GM12891 (cell line): ENCODE results near the gene DRD5. TPM values are rescaled to one million over a fixed set of nuclear protein-coding genes. Genes with fewer than 3 reads are reported as not detected.
A peak's percentile ranks its signal among the peaks of the same experiment; 100 is the strongest.
"Not testable (repeated sequence)": the region's sequence is repeated elsewhere in the genome, so short reads cannot be mapped to it uniquely, and the experiment has no call there.

Experiments used
- DNase-seq: peaks from one replicate; pipeline ENCODE4 v3.0.0; 2011; ENCODE audit warnings: low spot score; ENCODE audit not compliant: insufficient read length
- FAIRE-seq: peaks from 2 replicates; lab custom pipeline; 2011; peaks lifted over from hg19 to GRCh38; lab: Jason Lieb, UNC
- PAX5 ChIP-seq: IDR thresholded peaks from 2 replicates; pipeline ENCODE4 v1.6.1; 2011; ENCODE audit warnings: low read length, moderate library complexity, mild to moderate bottlenecking; ENCODE audit not compliant: insufficient read depth, severe bottlenecking
- POLR2A ChIP-seq: IDR thresholded peaks from 2 replicates; pipeline ENCODE4 v1.6.1; 2011; ENCODE audit warnings: low read depth, low read length, control low read depth
- POLR2AphosphoS5 ChIP-seq: IDR thresholded peaks from 2 replicates; pipeline ENCODE4 v1.6.1; 2011; ENCODE audit warnings: low read depth, low read length, control low read depth
- POU2F2 ChIP-seq: IDR thresholded peaks from 2 replicates; pipeline ENCODE4 v1.6.1; 2011; ENCODE audit warnings: low read depth, mild to moderate bottlenecking, control low read depth, low read length, moderate library complexity
- SPI1 ChIP-seq: IDR thresholded peaks from 2 replicates; pipeline ENCODE4 v1.6.1; 2011; ENCODE audit warnings: low read depth, low read length, control low read depth
- TAF1 ChIP-seq: IDR thresholded peaks from 2 replicates; pipeline ENCODE4 v1.6.1; 2011; ENCODE audit warnings: low read depth, low read length, control low read depth
- polyA plus RNA-seq: library from polyadenylated mRNA; unstranded; fragments of >200 nt; gene quantifications from one replicate; pipeline ENCODE4 v1.2.1, GENCODE V29; 2012; ENCODE audit warnings: low read depth, missing spikeins, inconsistent platforms; ENCODE audit not compliant: missing spikeins

Gene DRD5
- not detected for polyA plus RNA-seq

DNA sequence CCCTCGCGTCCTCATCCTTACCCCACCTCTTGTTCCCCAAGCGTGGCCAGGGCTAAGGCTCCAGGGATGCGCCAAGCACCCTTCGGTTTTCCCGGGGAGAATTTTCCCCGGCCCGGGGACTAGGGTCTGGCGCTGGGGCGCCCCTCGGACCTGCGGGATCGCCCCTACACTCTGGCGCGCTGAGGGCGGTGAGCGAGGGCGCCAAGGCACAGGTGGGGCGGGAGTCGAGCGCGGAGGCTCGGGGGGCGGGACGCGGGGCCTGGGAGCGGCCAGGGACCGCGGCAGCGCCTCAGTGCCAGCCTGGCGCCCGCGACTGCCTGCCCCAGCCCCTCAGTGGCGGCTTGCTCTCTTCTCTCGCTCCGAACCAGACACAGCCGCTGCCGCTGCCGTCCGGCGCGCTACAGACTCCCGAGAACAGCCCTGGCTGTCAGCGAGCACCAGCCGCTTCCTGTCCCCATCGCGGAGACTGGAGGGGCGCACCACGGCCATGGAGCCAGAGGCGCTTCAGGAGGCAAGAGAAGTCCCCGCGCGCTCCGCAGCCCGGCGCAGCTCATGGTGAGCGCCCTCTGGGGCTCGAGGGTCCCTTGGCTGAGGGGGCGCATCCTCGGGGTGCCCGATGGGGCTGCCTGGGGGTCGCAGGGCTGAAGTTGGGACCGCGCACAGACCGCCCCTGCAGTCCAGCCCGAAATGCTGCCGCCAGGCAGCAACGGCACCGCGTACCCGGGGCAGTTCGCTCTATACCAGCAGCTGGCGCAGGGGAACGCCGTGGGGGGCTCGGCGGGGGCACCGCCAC, at the start of gene DRD5:
Gene DRD5, plus strand, starts transcription at position 292 of the 793 bp plus-strand sequence. Its CDS starts 396 bp downstream, at position 688.
- TF ChIP-seq POLR2AphosphoS5 (no peak), SPI1 (no peak), PAX5 (no peak), POLR2A (no peak), POU2F2 (no peak), TAF1 (no peak)
- no peak for DNase-seq
- no peak for FAIRE-seq

DNA sequence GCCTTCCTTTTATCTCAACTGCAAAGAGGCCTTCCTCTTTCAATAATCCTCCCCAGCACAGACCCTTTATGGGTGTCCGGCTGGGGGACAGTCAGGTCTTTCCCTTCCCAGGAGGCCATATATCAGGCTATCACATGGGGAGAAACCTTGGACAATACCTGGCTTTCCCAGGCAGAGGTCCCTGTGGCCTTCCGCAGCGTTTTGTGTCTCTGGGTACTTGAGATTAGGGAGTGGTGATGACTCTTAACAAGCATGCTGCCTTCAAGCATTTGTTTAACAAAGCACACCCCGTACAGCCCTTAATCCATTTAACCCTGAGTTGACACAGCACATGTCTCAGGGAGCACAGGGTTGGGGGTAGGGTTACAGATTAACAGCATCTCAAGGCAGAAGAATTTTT, 49.2 kb upstream of the DRD5 start:
- not testable (repeated sequence) for DNase-seq, FAIRE-seq

DNA sequence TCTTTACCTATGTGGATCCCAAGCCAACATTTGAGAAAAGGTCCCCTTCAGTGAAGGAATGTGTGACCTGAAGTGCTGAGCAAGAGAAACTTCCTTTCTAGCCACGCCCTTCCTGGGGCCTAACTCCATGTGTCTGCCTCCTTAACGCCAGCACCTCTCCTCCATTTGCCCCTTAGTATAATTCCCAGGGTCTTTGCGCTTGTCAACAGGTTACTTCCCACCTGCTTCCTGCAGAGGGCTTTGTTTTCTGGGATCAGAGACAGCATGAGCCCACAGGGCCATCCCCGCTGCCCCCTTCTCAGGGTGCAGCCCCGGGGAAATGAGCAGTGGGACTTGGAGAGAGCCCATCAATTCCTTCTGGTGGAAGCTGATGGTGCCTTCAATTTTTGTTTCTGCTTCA, 45.9 kb upstream of the DRD5 start:
- FAIRE-seq: no peak
- no peak for TF ChIP-seq TAF1
- TF ChIP-seq SPI1: no peak
- no peak for TF ChIP-seq POU2F2
- TF ChIP-seq POLR2A: no peak
- no peak for TF ChIP-seq POLR2AphosphoS5
- no peak for TF ChIP-seq PAX5
- DNase-seq: no peak

GRCh38 chr4:9737280-9737679, 44.2 kb upstream of the DRD5 start:
- not testable (repeated sequence) for DNase-seq, FAIRE-seq

DNA sequence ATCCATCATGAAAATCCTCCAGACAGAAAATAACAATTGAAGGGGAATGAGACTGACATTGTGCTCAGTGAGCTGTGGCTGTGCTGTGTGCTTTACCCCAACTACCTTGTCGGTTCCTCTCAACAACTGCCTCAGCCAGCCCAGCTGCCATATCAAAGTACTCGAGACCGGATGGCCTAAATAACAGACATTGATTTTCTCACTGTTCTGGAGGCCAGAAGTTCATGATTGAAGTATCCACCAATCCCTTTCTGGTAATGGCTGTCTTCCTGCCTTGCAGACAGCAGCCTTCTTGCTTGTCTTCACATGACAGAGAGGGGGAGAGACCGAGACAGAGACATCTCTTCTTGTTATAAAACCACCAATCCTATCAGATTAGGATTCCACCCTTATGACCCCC, 37.6 kb upstream of the DRD5 start:
- DNase-seq, FAIRE-seq: not testable (repeated sequence)

GRCh38 chr4:9745782-9746181, 35.7 kb upstream of the DRD5 start:
- no peak for TF ChIP-seq POLR2A
- TF ChIP-seq POLR2AphosphoS5: no peak
- TF ChIP-seq POU2F2: no peak
- no peak for TF ChIP-seq TAF1
- no peak for TF ChIP-seq PAX5
- TF ChIP-seq SPI1: no peak
- FAIRE-seq (peak; percentile 20), DNase-seq (no peak)

- FAIRE-seq: no peak
- no peak for DNase-seq
- TF ChIP-seq POLR2A (no peak), PAX5 (no peak), POU2F2 (no peak), POLR2AphosphoS5 (no peak), SPI1 (no peak), TAF1 (no peak)
Measured at GRCh38 chr4:9758641-9759317, 22.7 kb upstream of the DRD5 start.

DNA sequence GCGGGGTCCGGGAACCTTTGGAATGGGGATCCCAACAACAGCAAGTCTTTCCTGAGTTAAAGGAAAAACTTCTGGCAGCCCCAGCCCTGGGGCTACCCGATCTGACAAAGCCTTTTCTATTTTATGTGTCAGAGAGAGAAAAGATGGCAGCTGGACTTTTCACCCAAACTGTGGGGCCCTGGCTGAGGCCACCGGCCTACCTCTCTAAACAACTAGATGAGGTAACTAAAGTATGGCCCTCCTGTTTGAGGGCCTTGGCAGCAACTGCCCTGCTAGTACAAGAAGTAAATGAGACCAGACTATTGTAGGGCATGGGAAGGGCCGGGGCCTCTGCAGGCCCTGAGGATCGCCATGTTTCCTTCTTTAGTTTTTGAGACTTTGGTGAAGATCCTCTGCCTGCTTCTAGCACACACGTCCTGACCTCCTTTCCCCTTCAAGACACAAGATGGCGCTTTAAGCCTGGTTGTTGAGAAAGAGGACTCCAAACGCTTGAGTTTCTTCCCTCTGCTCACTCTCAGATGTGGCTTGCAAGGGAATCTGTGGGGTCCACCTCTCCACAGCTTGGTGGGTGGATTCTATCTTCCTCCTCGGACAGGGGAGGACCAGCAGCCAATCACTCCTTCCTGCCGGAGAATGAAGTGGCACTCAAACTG, 18.5 kb upstream of the DRD5 start:
- DNase-seq: peak; percentile 29
- peak; percentile 23 for FAIRE-seq

GRCh38 chr4:9764155-9764696, 17.2 kb upstream of the DRD5 start:
- FAIRE-seq (no peak), DNase-seq (no peak)
- TF ChIP-seq PAX5 (no peak), SPI1 (no peak), POLR2AphosphoS5 (no peak), POLR2A (no peak), TAF1 (no peak), POU2F2 (no peak)

More for the DNA sequence above, 18.5 kb upstream of the DRD5 start:
- TF ChIP-seq SPI1: no peak
- no peak for TF ChIP-seq POLR2A
- TF ChIP-seq PAX5: no peak
- TF ChIP-seq TAF1: no peak
- TF ChIP-seq POU2F2: no peak
- no peak for TF ChIP-seq POLR2AphosphoS5

DNA sequence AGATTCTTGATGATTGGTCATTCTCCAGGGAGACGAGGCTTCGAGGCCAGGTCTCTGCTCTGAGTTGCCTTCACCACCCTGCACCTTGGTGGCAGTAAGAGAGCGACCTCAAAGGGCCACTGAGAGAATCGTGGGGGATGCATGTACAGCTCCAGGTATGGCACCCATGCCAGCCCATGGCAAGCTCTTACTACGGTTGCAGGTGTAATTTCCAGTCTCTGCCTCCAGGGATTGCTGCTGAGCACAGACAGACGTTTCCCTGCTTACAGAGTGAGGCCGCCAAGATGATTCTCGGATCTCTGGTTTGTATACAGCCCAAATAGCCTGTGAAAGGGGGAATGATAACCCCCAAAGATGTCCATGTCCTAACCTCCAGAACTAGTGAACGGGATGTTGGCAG, 16.3 kb upstream of the DRD5 start:
- DNase-seq: peak; percentile 17
- peak; percentile 68 for FAIRE-seq
- TF ChIP-seq POU2F2: no peak
- TF ChIP-seq TAF1: no peak
